ENCODE results near the gene TXNRD1.
"Not testable (repeated sequence)": the region's sequence is repeated elsewhere in the genome, so short reads cannot be mapped to it uniquely, and the experiment has no call there.

Gene TXNRD1

GRCh38 chr12:104215638-104216297, at the start of gene TXNRD1:
TXNRD1 (plus strand) TSS chr12:104215779; CDS start chr12:104215803, 24 bp downstream.
- peak; percentile 70 for DNase-seq

DNA sequence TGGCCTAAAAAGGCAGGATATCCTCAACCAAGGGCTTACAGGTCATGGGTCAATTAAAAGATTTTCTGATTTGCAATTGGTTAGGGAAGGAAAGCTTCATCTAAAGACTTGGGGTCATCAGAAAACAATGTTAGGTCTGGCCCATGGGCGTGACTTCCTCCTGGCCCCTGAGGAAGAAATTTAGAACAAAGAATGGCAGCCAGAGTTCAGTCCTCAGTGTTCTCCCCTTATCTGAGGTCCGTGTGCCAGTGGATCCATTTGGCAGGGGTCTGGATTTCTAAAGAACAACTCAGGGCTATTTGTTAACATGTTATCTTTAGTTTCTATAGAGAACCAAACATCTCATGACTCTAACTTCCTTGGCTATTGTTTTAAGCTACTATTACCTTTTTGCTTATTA, 49.8 kb upstream of the TXNRD1 start:
- DNase-seq: no peak

DNA sequence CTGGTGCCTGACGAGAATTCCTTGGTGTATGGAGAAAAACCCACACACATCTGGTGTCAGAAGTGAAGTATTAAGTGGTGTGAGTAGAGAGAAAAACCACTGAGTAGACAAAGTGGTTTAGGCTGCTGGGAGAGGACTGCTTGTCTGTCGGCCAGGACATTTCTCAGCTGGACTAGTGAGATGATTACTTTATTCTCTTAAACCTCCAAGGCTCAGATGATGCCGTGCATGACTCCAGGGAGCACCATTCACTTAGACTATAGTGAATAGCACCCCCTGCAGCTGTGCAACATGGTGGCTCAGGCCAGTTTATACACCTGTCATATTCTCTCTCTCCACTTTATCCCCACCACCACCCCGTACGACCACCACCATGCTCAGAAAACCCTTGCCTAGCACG, 49.1 kb upstream of the TXNRD1 start:
- DNase-seq: peak; percentile 34

DNA sequence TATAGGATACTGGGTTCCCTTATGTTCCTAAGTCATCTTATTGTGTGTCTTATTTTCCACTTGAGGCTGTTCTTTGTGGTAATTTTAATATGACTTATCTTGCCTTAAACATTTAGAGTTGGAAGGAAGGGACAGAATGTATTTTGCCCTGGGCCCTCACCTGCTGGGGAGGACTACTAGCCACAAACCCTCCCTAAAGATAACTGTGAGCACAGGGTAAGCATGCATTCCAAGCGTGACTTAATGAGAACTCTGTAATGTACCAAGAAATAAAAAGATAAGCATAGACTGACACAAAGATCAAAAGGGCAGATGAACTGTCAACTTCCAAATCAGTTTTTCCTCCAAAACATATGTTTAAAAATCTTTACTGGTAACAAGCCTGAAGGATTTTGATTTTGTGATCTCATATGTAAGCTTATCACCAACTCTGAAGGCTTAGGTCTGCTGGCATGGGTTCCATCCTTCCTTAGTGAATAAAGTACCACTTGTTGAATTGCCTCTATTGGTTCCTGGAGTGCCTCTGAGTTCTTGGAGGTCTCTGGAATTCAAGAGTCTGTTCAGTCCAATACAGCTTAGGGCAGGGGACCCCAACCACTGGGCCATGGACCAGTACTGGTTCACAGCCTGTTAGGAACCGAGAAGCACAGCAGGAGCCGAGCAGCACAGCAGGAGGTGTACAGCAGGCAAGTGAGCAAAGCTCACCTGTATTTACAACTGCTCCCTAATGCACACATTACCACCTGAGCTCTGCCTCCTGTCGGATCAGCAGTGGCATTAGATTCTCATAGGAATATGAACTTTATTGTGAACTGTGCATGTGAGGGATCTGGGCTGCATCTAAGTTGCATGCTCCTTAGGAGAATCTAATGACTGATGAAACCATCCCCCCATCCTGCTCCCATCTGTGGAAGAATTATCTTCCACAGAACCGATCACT, 47.8 kb upstream of the TXNRD1 start:
- no peak for DNase-seq

- no peak for DNase-seq
Observed at GRCh38 chr12:104168596-104168995, 47.0 kb upstream of the TXNRD1 start.

GRCh38 chr12:104171785-104172569, 43.6 kb upstream of the TXNRD1 start:
- no peak for DNase-seq

- no peak for DNase-seq
Observed at GRCh38 chr12:104172570-104172947, 43.0 kb upstream of the TXNRD1 start.

- DNase-seq: not testable (repeated sequence)
Observed at GRCh38 chr12:104173804-104174203, 41.8 kb upstream of the TXNRD1 start.

- no peak for DNase-seq
Observed at GRCh38 chr12:104175726-104176247, 39.8 kb upstream of the TXNRD1 start.

GRCh38 chr12:104177336-104177662, 38.3 kb upstream of the TXNRD1 start:
- DNase-seq: no peak

DNA sequence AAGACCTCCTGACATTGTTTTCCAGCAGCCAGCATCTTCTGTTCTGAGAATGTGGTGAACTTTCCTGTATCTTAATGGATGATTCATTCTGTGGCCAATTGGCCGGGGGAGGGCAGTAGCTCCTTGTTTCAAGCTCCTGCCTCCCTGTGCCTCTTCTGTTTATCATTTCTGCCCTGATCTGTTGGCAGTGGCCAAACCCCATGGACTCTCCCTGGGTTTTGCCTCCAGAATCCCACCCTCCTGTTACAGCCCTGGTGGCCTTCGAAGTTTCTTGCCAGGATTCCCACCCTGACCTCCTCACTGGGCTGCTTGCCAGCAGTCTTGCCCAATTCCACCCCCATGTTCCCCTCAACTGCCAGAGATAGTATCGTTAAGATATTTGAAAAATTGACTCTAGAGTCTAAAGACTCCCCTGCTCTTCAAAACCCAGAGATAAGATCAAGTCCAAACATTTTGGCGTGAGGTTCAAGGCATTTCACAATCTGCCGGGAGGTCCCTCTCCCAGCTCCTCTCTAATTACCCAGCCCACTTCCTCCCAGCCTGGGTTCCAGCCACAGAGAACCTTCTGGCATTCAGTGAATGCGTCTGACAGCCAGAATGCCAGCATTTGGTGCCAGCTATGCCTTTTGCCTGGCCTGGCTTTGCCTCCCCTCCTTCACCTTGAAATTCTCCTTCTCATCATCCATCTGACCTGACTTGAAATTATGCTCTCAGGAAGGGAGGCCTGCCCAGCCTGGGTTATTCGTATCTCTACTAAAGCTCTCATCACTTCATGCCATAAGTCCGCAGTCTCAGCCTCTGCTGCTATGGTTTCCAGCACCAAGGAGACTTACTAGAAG, 37.7 kb upstream of the TXNRD1 start:
- DNase-seq: peak; percentile 96

GRCh38 chr12:104180374-104180773, 35.2 kb upstream of the TXNRD1 start:
- DNase-seq: no peak

DNA sequence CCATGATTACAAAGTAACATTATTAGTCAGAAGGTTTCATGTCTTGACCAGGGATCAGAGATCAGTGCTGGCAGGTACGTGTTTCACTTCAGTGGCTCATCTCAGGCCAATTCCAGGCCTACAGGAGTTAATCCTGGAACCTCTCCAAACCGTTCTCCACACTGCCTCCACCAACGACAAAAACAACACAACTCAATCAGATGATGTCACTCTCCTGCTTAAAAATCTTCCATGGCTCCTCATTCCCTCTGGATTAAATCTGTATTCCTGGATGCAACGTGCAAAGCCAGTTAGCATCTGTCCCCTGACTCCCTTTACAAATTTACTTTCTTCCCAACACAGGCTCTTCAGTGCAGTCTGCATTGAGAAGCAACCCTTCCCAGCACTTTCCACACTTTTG, 34.3 kb upstream of the TXNRD1 start:
- peak; percentile 72 for DNase-seq

DNA sequence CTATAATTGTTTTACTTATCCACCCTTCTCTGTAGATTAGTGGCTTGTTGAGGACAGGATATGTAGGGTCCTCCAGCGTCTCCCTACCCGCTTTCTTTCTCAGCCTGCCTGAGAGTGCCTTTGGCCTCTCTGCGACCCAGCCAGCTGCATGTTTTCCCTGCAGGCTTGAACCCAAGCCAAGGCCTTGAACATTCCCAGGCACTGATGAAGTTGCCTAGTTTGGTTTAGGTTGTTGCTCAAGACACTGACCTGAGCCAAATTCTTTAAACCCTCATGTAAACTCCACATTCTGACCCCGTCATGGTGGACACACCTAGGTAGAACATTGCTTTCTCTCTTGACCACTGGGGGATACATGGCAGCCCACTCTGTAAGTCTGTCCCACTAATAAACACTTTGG, 33.4 kb upstream of the TXNRD1 start:
- peak; percentile 90 for DNase-seq

- DNase-seq: no peak
Observed at GRCh38 chr12:104182621-104183378, 32.8 kb upstream of the TXNRD1 start.

DNA sequence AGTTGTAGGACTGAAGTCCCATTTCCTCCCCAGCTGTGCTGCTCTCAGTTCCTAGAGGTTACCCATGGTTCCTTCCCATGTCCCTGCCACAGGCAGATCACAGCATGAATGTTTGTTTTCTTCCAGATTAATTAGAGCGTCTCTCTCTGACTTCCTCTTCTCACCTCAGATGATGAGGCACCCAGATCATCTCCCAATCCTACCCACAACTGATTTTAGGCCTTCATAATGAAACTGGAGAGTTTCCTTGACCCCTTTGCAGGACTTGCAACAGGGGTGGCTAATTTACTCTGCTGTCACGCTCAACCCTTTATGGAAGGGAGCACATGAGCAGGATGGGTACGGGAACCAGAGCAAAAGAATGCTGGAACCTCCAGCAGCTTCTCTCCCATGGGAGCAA, 32.1 kb upstream of the TXNRD1 start:
- DNase-seq: no peak

GRCh38 chr12:104187446-104188155, 28.0 kb upstream of the TXNRD1 start:
- no peak for DNase-seq

DNA sequence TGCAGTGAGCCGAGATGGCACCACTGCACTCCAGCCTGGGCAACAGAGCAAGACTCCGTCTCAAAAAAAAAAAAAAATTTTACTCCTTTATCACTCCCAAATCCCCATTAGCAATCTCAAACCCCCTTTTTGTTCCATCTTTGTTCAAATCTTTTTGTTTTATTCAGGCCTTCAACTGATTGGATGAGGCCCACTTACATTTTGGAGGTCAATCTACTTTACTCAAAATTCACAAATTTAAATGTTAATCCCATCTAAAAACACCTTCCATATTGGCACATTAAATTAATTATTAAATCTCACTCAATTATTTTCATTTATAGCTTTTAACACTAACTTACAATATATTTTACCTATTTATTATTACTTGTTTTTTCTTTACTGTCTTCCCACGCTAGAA, 27.0 kb upstream of the TXNRD1 start:
- no peak for DNase-seq

- DNase-seq: peak; percentile 66
Observed at GRCh38 chr12:104189915-104190555, 25.5 kb upstream of the TXNRD1 start.

- DNase-seq: no peak
Observed at GRCh38 chr12:104190641-104191176, 24.9 kb upstream of the TXNRD1 start.
